22Rv1 (cell line): ENCODE measurements around the gene LRRC7.

ENCODE experiments used
- H3K27ac ChIP-seq: fragments of 450-650 bp; 2 replicates; pipeline ENCODE4 v1.5.1; 2017
- ZFX ChIP-seq: fragments of 450-650 bp; IDR thresholded peaks from 2 replicates; pipeline ENCODE4 v1.6.1; 2017; ENCODE audit warnings: antibody characterized with exemption, borderline replicate concordance
- TF ChIP-seq, protein P1 (sequence below): fragments of 450-650 bp; IDR thresholded peaks from 2 replicates; pipeline ENCODE4 v1.5.1; 2017; ENCODE audit warnings: mild to moderate bottlenecking

The LRRC7 gene

GRCh38 chr1:70090875-70091274 is 523.2 kb downstream of the LRRC7 start:
- TF ChIP-seq ZFX = no peak
- TF ChIP-seq, protein P1, sequence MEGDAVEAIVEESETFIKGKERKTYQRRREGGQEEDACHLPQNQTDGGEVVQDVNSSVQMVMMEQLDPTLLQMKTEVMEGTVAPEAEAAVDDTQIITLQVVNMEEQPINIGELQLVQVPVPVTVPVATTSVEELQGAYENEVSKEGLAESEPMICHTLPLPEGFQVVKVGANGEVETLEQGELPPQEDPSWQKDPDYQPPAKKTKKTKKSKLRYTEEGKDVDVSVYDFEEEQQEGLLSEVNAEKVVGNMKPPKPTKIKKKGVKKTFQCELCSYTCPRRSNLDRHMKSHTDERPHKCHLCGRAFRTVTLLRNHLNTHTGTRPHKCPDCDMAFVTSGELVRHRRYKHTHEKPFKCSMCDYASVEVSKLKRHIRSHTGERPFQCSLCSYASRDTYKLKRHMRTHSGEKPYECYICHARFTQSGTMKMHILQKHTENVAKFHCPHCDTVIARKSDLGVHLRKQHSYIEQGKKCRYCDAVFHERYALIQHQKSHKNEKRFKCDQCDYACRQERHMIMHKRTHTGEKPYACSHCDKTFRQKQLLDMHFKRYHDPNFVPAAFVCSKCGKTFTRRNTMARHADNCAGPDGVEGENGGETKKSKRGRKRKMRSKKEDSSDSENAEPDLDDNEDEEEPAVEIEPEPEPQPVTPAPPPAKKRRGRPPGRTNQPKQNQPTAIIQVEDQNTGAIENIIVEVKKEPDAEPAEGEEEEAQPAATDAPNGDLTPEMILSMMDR = no peak
- H3K27ac ChIP-seq = no peak overlapping the region

GRCh38 chr1:70091811-70092210 is 524.1 kb downstream of the LRRC7 start:
- TF ChIP-seq ZFX = no peak
- H3K27ac ChIP-seq = no peak overlapping the region

GRCh38 chr1:70092526-70092925 is 524.8 kb downstream of the LRRC7 start:
- H3K27ac ChIP-seq = no peak overlapping the region
- TF ChIP-seq, protein P1 = no peak
- TF ChIP-seq ZFX = no peak

DNA sequence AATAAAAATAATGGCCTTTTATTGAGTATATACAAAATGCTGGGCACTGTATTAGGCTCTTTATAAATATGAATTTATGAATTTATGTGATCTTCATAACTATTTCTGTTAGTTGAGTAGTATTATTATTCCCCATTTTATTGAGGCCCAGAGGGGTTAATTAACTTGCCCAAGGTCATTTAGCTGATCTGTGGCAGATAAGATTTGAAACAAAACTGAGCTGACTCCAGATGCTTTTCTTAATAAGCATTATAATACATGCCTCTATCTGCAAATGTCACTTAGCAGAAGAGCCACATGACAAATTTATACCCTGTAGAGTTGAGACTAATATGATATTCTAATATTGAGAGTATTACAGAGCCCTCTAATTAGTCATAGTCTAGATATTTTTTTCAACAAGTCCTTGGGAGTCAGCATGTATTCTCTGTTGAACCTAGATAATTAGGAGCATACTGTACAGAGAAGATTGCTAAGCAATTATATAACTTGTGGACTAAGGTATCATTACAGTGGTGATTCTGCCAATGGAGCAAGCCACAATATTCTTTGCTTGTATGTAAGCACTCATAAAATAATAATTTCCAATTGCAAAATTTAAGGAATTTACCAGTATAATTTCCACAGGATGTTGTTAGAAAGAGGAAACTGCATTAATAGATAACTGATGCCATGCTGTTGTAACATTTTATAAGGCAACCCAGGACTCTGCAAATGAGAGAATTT is 525.7 kb downstream of the LRRC7 start:
- TF ChIP-seq ZFX = no peak
- TF ChIP-seq, protein P1 = no peak
- no peak overlapping the region for H3K27ac ChIP-seq

GRCh38 chr1:70101231-70101630 is 533.5 kb downstream of the LRRC7 start:
- TF ChIP-seq, protein P1 = no peak
- no peak for TF ChIP-seq ZFX
- H3K27ac ChIP-seq = no peak overlapping the region

DNA sequence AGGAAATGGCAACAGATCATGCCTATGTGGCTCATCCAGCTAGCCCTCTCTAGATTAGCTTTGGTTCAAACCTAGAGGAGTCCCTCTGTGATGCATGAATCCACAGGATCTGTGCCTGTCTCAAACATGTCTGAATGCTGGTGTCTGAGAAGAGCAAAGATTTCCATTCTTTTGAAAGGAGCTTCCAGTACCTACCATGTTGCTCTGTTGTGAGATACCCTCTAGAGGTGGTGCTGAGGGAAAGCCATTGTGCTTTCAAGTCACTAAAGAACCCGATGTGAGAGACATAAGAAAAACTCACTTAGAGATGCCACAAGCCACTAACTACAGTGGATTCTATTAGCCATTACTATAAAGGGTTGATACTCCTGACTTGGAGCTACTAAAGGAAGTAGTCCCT is 534.1 kb downstream of the LRRC7 start:
- TF ChIP-seq ZFX = no peak
- TF ChIP-seq, protein P1 = no peak
- no peak overlapping the region for H3K27ac ChIP-seq

GRCh38 chr1:70103770-70104169 is 536.0 kb downstream of the LRRC7 start:
- TF ChIP-seq, protein P1 = no peak
- TF ChIP-seq ZFX = no peak
- no peak overlapping the region for H3K27ac ChIP-seq

DNA sequence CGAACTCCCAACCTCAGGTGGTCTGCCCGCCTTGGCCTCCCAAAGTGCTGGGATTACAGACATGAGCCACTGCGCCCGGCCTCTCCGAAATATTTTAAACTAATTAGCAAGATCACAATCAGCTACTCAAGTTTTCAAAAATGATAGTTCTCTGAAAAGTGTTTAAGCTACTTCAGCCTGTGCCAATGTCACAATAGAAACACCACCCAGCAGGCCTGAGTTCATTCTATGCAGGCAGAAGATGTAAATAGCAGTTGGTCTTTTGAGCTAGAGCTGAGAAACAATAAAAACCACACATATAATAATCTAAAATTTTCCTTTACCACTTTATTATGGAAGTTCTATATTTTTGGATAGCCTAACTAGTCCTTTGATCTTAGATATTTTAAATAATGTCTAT is 541.5 kb downstream of the LRRC7 start:
- H3K27ac ChIP-seq = no peak overlapping the region
- TF ChIP-seq ZFX = no peak
- TF ChIP-seq, protein P1 = no peak
